ENCODE data around the gene PLXNA3.

DNA sequence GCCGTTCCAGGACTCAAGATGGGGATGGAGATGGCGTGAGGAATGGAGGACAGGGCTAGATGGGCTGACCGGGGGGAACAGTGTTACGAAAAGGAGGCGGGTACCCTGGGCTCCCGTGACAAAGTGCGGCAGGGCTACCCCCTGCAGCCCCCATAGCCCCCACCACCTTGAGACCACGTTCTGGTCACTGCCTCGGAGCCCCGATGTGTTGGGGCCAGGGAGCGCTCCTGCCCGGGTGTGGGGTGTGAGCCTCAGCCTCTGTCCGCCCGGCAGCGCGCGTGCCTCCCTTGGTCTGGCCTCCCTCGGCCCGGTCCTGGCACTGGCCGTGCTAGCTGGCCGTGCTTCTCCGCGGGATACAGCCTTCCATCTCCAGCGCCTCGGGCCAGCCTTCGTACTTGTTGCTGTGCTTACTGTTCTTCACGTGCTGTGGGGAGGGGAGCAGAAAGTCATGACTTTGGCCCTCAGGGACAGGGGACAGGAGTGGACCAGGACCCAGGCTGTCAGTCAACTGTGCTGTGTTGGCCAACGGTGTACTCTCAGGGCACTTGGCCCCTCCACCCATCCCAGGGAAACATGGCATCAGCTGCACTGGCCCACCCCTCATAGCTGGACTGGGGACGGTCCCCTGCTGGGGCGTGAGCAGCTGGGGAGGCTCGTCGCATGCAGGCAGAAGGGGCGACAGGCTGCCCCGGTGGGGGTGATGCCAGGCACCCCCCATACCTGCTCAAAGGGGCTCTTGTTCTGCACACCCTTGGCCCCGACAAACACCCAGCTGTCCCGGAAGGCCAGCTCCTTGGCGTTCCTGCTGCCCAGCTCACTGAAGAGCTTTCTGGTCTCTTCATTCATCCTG is 48.6 kb downstream of the PLXNA3 start:
- TF ChIP-seq, protein P1, sequence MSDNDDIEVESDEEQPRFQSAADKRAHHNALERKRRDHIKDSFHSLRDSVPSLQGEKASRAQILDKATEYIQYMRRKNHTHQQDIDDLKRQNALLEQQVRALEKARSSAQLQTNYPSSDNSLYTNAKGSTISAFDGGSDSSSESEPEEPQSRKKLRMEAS (IDR thresholded peaks at IDR 0.05; ENCODE audit: low read depth, low read length) = no peak
- TF ChIP-seq, protein P2, sequence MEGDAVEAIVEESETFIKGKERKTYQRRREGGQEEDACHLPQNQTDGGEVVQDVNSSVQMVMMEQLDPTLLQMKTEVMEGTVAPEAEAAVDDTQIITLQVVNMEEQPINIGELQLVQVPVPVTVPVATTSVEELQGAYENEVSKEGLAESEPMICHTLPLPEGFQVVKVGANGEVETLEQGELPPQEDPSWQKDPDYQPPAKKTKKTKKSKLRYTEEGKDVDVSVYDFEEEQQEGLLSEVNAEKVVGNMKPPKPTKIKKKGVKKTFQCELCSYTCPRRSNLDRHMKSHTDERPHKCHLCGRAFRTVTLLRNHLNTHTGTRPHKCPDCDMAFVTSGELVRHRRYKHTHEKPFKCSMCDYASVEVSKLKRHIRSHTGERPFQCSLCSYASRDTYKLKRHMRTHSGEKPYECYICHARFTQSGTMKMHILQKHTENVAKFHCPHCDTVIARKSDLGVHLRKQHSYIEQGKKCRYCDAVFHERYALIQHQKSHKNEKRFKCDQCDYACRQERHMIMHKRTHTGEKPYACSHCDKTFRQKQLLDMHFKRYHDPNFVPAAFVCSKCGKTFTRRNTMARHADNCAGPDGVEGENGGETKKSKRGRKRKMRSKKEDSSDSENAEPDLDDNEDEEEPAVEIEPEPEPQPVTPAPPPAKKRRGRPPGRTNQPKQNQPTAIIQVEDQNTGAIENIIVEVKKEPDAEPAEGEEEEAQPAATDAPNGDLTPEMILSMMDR (IDR thresholded peaks at IDR 0.05; ENCODE audit: low read depth, low read length) = no peak

All from NB4 (cell line).